Colon (tissue), 2 donors: Measurements from ENCODE around the gene KATNAL1.

Experiments
- FAIRE-seq: peaks from 2 replicates; lab custom pipeline; 2012; peaks lifted over from hg19 to GRCh38; lab: Jason Lieb, UNC
- donor health status: control.
- donor health status: control.

The KATNAL1 gene

GRCh38 chr13:30307194-30307970 is at the start of gene KATNAL1:
Gene KATNAL1, minus strand, starts transcription at chr13:30307551. Its CDS starts 23,774 bp downstream, at chr13:30283777.
- no peak for FAIRE-seq

- FAIRE-seq, result no peak
Observed at GRCh38 chr13:30355839-30356238, 48.5 kb upstream of the KATNAL1 start.

DNA sequence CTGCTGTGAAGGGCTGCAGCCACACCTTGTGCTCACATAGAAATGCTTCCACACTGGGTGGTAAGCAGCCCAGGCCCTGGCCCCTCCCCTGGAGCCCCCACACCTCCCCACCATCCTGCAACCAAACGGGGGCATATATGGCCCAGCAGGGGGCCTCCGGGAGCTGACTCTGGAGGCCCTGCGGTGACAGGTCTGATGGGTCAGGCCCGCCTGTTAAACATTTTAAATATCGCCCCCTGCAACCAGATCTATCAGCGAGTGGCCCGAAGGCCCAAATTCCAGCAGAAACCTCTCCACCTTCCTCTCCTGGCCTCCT is 48.0 kb upstream of the KATNAL1 start:
- no peak for FAIRE-seq

- FAIRE-seq, result no peak
Observed at GRCh38 chr13:30354493-30355383, 47.4 kb upstream of the KATNAL1 start.

GRCh38 chr13:30353471-30354215 is 46.3 kb upstream of the KATNAL1 start:
- no peak for FAIRE-seq

DNA sequence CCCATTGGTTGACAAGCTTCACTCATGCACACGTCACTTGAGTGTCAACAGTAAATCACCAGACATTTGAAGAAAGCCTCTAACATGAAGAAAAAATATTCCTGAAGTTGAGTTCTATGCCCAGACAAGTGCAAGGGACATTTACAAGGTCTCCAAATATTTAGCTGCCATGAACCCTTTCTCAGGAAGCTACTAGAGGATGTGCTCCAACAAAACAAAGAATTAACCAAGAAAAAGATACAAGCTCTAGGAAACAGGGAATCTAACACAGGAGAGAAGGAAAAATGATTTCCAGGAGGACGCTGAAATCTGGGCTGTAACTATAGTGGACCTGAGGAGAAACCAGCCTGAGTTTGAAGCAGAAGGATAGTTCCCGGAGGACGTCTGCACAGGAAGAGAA is 45.7 kb upstream of the KATNAL1 start:
- no peak for FAIRE-seq

DNA sequence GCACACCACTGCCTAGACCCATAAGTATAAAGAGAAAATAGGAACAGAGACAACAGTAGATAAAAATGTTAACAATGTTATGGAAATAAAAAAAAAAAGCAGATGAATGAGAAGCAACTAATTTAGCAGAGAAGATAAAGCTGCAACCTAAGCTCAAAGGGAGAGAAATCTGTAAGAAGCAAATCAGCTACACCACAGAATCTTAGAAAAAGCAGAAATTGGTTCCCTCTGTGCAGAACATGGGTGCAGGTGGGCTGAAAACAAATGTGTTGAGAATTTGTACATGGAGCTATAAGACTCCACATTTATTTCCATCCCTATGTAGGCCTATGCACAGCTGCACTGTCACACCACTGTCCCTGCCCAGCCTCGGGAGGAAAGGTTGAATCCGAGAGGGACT is 44.8 kb upstream of the KATNAL1 start:
- no peak for FAIRE-seq

- no peak for FAIRE-seq
Observed at GRCh38 chr13:30346789-30347167, 39.4 kb upstream of the KATNAL1 start.

DNA sequence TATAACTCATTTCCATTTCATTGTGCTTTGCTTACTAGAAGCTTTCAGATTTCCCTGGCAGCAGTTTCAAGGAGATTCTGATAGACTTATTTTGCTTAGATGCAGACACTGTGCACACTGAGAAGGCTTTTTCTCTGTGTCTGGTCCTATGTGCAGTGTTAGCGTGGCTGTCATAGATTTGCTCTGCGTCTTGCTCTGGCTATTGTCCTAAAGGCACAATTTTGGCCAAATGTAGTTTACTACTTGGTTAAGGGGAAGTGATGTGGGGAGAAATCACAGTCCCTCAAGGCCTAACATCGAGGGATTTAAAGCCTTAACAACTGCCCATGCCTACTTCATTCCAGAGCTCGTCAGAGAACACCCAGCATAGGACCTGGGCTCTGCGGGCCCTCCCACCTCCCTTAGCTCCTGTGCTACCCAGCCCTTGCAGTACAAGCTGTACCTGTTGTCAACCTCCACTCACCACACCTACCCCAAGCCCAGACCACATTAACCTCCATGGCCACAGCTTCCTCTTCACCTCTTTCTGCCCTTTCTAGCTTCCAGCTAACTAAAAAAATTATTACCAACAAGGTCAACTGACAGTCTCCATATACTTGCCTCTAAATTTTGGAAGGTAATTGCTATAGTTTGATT is 38.9 kb upstream of the KATNAL1 start:
- no peak for FAIRE-seq

DNA sequence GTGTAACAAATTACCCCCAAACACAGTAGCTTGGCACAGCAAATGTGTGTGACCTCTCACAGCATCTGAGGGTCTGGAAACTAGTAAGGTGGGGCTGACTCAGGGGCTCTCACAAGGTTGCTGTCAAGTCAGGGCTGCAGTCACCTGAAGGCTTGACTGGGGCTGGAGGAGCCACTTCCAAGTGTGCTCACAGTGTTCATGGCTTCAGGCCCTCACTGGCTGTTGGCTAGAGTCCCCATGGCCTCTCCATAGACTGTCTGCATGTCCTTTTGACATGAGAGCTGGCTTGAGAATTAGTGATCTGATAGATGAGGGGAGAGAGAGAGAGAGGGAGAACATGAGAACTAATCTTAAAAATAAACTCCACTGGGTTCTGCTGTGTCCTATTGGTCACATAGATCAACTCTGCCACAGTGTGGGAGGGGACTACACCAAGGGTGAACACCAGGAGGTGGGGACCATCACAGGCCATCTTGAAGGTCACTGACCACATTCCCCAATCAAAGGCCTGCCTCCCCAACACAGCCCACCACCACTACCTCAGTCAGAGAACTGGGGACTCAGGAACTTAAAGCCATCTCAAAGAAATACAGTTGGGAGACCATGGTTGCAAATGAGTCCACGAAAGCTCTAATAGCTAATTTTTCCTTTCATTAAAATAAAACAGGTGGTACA is 38.2 kb upstream of the KATNAL1 start:
- no peak for FAIRE-seq

GRCh38 chr13:30341815-30342570 is 34.6 kb upstream of the KATNAL1 start:
- FAIRE-seq, result no peak

- no peak for FAIRE-seq
Observed at GRCh38 chr13:30340331-30341250, 33.2 kb upstream of the KATNAL1 start.

DNA sequence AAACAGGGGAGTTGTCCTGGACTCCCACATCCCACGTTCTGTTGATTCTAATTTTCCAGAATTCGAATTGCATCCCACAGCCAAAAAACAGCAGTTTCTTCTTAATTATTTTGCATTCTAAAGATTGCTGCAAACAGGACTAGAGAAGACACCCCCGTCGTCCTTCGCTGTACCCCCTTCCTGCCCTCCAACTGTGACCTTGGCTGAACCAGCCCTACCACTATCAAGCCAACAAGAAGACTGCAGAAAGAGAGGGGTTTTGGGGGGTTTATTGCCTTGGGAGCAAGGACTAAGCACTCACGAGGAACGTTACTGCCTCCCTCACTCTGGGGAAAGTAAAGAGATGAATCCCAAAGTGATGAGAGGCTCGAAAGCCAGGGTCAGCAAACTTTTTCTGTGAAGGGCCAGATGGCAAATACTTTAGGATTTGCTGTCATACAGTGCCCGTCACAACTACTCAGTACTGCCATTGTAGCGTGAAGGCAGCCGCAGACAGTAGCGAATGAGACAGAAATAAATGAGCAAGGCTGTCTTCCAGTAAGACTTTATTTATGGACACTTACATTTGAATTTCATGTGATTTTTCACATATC is 32.5 kb upstream of the KATNAL1 start:
- FAIRE-seq, result no peak

DNA sequence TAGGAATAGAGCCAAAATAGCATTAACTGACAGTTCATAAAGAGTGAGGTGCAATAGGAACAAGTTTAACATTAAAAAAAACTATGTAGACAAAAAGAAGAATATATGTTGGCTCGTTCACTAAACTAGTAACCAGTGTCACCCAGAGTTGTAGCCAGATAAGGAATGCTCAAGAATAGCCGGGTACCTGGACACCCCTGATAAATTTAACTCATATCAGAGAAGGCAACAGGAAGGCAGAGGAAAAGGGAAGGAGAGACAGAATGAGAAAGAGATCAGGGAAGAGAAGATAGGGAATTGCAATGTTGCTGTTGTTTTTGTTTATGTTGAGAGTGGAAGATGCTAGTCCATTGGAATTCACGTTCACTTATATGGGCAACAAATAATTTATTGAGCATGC is 31.6 kb upstream of the KATNAL1 start:
- no peak for FAIRE-seq

- no peak for FAIRE-seq
Observed at GRCh38 chr13:30338331-30338851, 31.0 kb upstream of the KATNAL1 start.

DNA sequence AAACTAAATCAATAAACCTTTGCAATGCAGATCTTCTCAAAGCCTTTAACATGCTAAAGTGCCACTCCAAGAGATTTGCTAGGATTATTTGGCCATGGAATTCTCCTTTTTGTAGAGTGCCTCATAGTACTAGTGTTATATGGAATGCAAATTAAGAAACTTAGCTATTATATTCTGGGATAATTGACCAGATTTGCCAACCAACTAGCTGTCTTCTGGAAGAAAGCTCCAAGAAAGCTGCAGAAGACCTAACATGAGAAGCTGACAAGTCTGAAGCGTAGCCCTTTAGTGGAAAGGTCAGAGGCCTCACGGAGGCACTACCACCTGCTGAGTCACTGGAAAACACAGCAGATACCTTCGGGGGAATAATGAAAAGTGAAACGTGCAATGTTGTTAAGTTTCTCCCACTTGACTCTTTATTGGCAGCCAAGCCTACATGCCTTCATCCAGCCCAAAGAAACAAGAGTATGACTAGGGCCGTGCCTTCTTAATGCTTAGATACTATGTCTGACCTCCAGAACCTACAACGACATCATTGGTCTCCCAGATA is 29.8 kb upstream of the KATNAL1 start:
- no peak for FAIRE-seq

DNA sequence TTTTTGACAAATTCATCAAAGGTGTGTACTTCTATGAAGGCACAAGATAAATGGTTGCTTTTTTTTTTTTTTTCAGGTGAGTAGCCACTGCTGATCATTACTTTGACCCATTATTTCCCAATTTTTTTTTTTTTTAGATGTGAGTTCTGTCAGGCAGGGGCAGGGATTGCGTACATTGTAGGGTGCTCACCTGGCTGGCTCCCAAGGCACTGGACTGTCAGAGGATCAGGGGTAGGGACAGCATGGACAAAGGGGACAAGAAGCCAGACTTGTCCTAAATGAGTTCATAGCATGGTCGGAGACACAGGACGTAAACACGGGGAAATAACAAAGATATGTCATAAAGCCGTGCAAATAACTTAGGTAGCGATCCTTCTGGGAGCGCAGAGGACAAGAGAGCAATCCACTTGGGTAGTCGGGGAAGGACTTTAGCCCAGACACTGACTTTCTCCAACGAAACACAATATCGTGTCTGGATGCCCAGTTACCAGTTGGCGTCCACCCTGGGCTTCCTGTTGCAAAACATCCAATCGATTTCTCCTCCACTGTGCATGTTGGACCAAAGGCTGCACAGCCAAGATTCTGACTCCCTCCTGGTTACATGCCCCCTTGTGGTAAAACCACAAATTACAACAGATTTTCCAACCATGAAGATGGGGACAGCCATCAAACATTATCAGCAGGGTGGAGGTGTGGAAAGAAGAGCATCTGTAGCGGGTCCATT is 27.5 kb upstream of the KATNAL1 start:
- FAIRE-seq, result no peak

GRCh38 chr13:30333616-30334015 is 26.3 kb upstream of the KATNAL1 start:
- FAIRE-seq, result no peak
